Smooth muscle cell (in vitro differentiated cells): ENCODE results near the gene CIT. TPM values are rescaled to one million over a fixed set of nuclear protein-coding genes. Genes with fewer than 3 reads are reported as not detected.
"Not testable (repeated sequence)": the region's sequence is repeated elsewhere in the genome, so short reads cannot be mapped to it uniquely, and the experiment has no call there.

Experiments
- DNase-seq: peaks from one replicate; lab custom pipeline; 2025; ENCODE audit not compliant: unreplicated experiment; lab: John Stamatoyannopoulos, UW
- H2AFZ ChIP-seq: fragments of 200-600 bp; sonication (generic); 2 replicates; pipeline ENCODE4 v1.6.0; 2016; ENCODE audit warnings: antibody characterized with exemption, low read depth, mild to moderate bottlenecking
- H3F3A ChIP-seq: fragments of 200-600 bp; sonication (generic); 2 replicates; pipeline ENCODE4 v1.6.0; 2017; ENCODE audit warnings: antibody characterized with exemption, low read depth
- H3K27ac ChIP-seq: fragments of 200-600 bp; sonication (generic); 2 replicates; pipeline ENCODE4 v1.5.1; 2016; ENCODE audit warnings: low read depth, mild to moderate bottlenecking
- H3K27me3 ChIP-seq: fragments of 200-600 bp; sonication (generic); 2 replicates; pipeline ENCODE4 v1.6.1; 2016; ENCODE audit warnings: low read depth, mild to moderate bottlenecking
- H3K36me3 ChIP-seq: fragments of 200-600 bp; sonication (generic); 2 replicates; pipeline ENCODE4 v1.5.1; 2016; ENCODE audit warnings: low read depth
- H3K4me1 ChIP-seq: fragments of 200-600 bp; sonication (generic); 2 replicates; pipeline ENCODE4 v1.5.1; 2016; ENCODE audit warnings: low read depth
- H3K4me2 ChIP-seq: fragments of 200-600 bp; sonication (generic); 2 replicates; pipeline ENCODE4 v1.6.0; 2016; ENCODE audit warnings: mild to moderate bottlenecking
- H3K4me3 ChIP-seq: fragments of 200-600 bp; sonication (generic); 2 replicates; pipeline ENCODE4 v1.5.1; 2016; ENCODE audit warnings: mild to moderate bottlenecking
- H3K79me2 ChIP-seq: fragments of 200-600 bp; sonication (generic); 2 replicates; pipeline ENCODE4 v1.6.0; 2016; ENCODE audit warnings: low read depth, mild to moderate bottlenecking
- H3K9ac ChIP-seq: fragments of 200-600 bp; sonication (generic); 2 replicates; pipeline ENCODE4 v1.6.0; 2016; ENCODE audit warnings: low read depth
- H3K9me3 ChIP-seq: fragments of 200-600 bp; sonication (generic); replicated peaks from 2 replicates; pipeline ENCODE4 v1.5.1; 2016; ENCODE audit warnings: low read depth
- H4K20me1 ChIP-seq: fragments of 200-600 bp; sonication (generic); 2 replicates; pipeline ENCODE4 v1.6.0; 2016; ENCODE audit warnings: low read depth
- CTCF ChIP-seq: fragments of 200-600 bp; sonication (generic); IDR thresholded peaks from 2 replicates; pipeline ENCODE4 v1.5.1; 2017; ENCODE audit warnings: borderline replicate concordance, mild to moderate bottlenecking, antibody characterized with exemption; ENCODE audit not compliant: insufficient read depth, poor library complexity, severe bottlenecking
- WGBS: methylation state at CpG from one replicate; pipeline ENCODE4 v1.1.7; 2016; ENCODE audit warnings: low lambda C conversion rate; 5-methylcytosine and 5-hydroxymethylcytosine counted together
- polyA plus RNA-seq: library from polyadenylated mRNA; unstranded; fragments of >200 nt; fragmentation: Nextera tagmentation; extraction: Ambion mirVana; gene quantifications from 2 replicates; pipeline ENCODE4 v1.2.1, GENCODE V29; 2016
- total RNA-seq: library from RNA; depleted of rRNA; stranded (reverse); fragments of >200 nt; gene quantifications from 2 replicates; pipeline ENCODE4 v1.2.3, GENCODE V29; 2014

Gene CIT
- total and polyA plus RNA-seq, 2 experiments from 2014 or later: 3.2 to 9.1 TPM

GRCh38 chr12:119894916-119895315 lies 17.8 kb upstream of the CIT start:
- no peak for TF ChIP-seq CTCF
- 74% methylated on average over 1 of the region's 1 CpG for WGBS
- Histone ChIP-seq H3K79me2 (no peaks in the 10 kb centered on the region), H2AFZ (no peak overlapping the region), H3K27me3 (no peaks in the 10 kb centered on the region), H3K4me2 (no peak overlapping the region), H3K4me1 (no peaks in the 10 kb centered on the region), H4K20me1 (no peaks in the 10 kb centered on the region), H3F3A (no peaks in the 10 kb centered on the region), H3K9me3 (no peaks in the 10 kb centered on the region), H3K9ac (no peak overlapping the region), H3K4me3 (no peak overlapping the region), H3K36me3 (no peaks in the 10 kb centered on the region), H3K27ac (no peak overlapping the region)
- DNase-seq: no peak

- not testable (repeated sequence) for H3K4me3 ChIP-seq, H3K4me2 ChIP-seq, H3K27me3 ChIP-seq, H3K36me3 ChIP-seq, H3K79me2 ChIP-seq, H3F3A ChIP-seq, H3K4me1 ChIP-seq, H3K27ac ChIP-seq, H4K20me1 ChIP-seq, H3K9ac ChIP-seq, H3K9me3 ChIP-seq, DNase-seq, H2AFZ ChIP-seq
- 31% methylated on average over 1 of the region's 1 CpG for WGBS
Measured at GRCh38 chr12:119892611-119893010, 15.5 kb upstream of the CIT start.

GRCh38 chr12:119885549-119885948 lies 8.4 kb upstream of the CIT start:
- H3K4me3 ChIP-seq: no peak overlapping the region
- H3K9me3 ChIP-seq: no peaks in the 10 kb centered on the region
- no peaks in the 10 kb centered on the region for H3K79me2 ChIP-seq
- no peaks in the 10 kb centered on the region for H3K36me3 ChIP-seq
- 94% methylated on average over 3 of the region's 3 CpGs for WGBS
- H4K20me1 ChIP-seq: no peaks in the 10 kb centered on the region
- no peak overlapping the region for H3K4me2 ChIP-seq
- no peaks in the 10 kb centered on the region for H3K4me1 ChIP-seq
- TF ChIP-seq CTCF: no peak
- no peak for DNase-seq
- H3K9ac ChIP-seq: no peak overlapping the region
- no peaks in the 10 kb centered on the region for H3F3A ChIP-seq
- H2AFZ ChIP-seq: no peak overlapping the region
- H3K27me3 ChIP-seq: peaks cover 5% of the 10 kb centered on the region
- no peak overlapping the region for H3K27ac ChIP-seq

- not testable (repeated sequence) for H4K20me1 ChIP-seq, DNase-seq, H3K27ac ChIP-seq, H3K36me3 ChIP-seq, H2AFZ ChIP-seq, H3K9ac ChIP-seq, H3K9me3 ChIP-seq, H3K4me1 ChIP-seq, H3F3A ChIP-seq, H3K79me2 ChIP-seq, H3K27me3 ChIP-seq, H3K4me3 ChIP-seq, H3K4me2 ChIP-seq
- 70% methylated on average over 4 of the region's 4 CpGs for WGBS
Measured at GRCh38 chr12:119883791-119884190, 6.7 kb upstream of the CIT start.

- no peak for DNase-seq
- no peaks in the 10 kb centered on the region for H3K36me3 ChIP-seq
- H3K9me3 ChIP-seq: no peaks in the 10 kb centered on the region
- H2AFZ ChIP-seq: no peak overlapping the region
- 91% methylated on average over 4 of the region's 4 CpGs for WGBS
- H3K27me3 ChIP-seq: peaks cover 5% of the 10 kb centered on the region
- no peak for TF ChIP-seq CTCF
- H3K4me3 ChIP-seq: no peak overlapping the region
- H3K4me2 ChIP-seq: no peak overlapping the region
- H3K4me1 ChIP-seq: no peaks in the 10 kb centered on the region
- H3K27ac ChIP-seq: no peak overlapping the region
- no peaks in the 10 kb centered on the region for H4K20me1 ChIP-seq
- no peaks in the 10 kb centered on the region for H3K79me2 ChIP-seq
- H3F3A ChIP-seq: no peaks in the 10 kb centered on the region
- no peak overlapping the region for H3K9ac ChIP-seq
Measured at GRCh38 chr12:119883237-119883636, 6.1 kb upstream of the CIT start.
